ENCODE data around the gene NDUFB10. TPM values are rescaled to one million over a fixed set of nuclear protein-coding genes. Genes with fewer than 3 reads are reported as not detected.
"Not testable (repeated sequence)": the region's sequence is repeated elsewhere in the genome, so short reads cannot be mapped to it uniquely, and the experiment has no call there.

The NDUFB10 gene
- total RNA-seq, 1 donor, result 109 TPM

DNA sequence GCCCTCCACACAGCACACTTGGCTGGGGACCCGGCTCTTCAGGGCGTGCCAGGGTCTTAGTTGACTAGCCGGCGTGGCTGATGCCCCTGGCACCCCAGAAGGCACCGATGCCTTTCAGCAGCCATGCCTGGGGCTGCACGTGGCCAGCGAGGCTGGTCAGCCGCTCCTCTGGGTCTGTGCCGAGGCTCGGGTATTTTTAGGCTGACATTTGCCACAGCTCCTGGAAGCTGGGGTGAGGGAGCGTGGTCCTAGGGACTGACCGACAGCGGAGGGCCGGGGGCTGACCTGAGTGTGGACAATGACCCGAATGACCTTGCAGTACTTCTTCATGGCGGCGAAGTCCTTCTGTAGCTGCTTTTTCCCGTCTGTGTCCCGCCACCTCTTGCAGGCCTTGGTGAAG is 8.8 kb upstream of the NDUFB10 start:
- no peaks in the 10 kb centered on the region for H3K36me3 ChIP-seq (ENCODE audit: insufficient read depth, low read length)
- TF ChIP-seq, protein P1, sequence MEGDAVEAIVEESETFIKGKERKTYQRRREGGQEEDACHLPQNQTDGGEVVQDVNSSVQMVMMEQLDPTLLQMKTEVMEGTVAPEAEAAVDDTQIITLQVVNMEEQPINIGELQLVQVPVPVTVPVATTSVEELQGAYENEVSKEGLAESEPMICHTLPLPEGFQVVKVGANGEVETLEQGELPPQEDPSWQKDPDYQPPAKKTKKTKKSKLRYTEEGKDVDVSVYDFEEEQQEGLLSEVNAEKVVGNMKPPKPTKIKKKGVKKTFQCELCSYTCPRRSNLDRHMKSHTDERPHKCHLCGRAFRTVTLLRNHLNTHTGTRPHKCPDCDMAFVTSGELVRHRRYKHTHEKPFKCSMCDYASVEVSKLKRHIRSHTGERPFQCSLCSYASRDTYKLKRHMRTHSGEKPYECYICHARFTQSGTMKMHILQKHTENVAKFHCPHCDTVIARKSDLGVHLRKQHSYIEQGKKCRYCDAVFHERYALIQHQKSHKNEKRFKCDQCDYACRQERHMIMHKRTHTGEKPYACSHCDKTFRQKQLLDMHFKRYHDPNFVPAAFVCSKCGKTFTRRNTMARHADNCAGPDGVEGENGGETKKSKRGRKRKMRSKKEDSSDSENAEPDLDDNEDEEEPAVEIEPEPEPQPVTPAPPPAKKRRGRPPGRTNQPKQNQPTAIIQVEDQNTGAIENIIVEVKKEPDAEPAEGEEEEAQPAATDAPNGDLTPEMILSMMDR (IDR thresholded peaks at IDR 0.05; ENCODE audit: extremely low read depth, low read depth, low read length), result no peak
- no peak overlapping the region for H3K4me3 ChIP-seq (ENCODE audit: insufficient read depth, low read length)
- peak; percentile 23 for DNase-seq (ENCODE audit: insufficient read length, low spot score, missing footprints)
- H3K27ac ChIP-seq (ENCODE audit: low read depth, low read length), result no peak overlapping the region
- H3K79me2 ChIP-seq (ENCODE audit: insufficient read depth, low read length), result no peaks in the 10 kb centered on the region
- no peak overlapping the region for H2AFZ ChIP-seq (ENCODE audit: low read length)
- H4K20me1 ChIP-seq (ENCODE audit: insufficient read depth, low read length), result no peaks in the 10 kb centered on the region
- H3K27me3 ChIP-seq (ENCODE audit: insufficient read depth, low read length), result no peaks in the 10 kb centered on the region
- H3K4me1 ChIP-seq (ENCODE audit: insufficient read depth, low read length), result no peaks in the 10 kb centered on the region
- no peaks in the 10 kb centered on the region for H3K9me3 ChIP-seq (ENCODE audit: low read depth, low read length)
- H3K4me2 ChIP-seq (ENCODE audit: insufficient read depth, low read length), result no peak overlapping the region

DNA sequence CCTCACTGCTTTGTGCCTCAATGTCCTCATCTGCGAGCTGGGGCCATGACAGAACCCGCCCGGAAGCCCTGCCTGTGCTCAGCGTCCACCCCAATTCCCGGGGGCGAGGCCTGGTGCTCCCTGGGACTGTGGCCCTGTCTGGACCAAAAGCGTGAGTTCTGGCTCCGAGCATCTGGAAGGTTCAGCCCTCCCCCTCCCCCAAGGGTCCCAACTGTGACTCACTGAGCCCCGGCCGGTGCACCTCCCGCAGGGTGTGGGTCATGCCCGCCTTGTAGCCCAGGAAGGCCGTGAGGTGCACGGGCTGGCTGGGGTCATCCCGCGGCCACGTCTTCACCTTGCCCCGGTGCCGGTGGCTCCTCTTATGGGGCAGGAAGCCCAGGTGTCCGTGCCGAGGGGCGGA is 5.6 kb upstream of the NDUFB10 start:
- Histone ChIP-seq H3K79me2 (ENCODE audit: insufficient read depth, low read length) (no peaks in the 10 kb centered on the region), H3K36me3 (ENCODE audit: insufficient read depth, low read length) (no peaks in the 10 kb centered on the region)

DNA sequence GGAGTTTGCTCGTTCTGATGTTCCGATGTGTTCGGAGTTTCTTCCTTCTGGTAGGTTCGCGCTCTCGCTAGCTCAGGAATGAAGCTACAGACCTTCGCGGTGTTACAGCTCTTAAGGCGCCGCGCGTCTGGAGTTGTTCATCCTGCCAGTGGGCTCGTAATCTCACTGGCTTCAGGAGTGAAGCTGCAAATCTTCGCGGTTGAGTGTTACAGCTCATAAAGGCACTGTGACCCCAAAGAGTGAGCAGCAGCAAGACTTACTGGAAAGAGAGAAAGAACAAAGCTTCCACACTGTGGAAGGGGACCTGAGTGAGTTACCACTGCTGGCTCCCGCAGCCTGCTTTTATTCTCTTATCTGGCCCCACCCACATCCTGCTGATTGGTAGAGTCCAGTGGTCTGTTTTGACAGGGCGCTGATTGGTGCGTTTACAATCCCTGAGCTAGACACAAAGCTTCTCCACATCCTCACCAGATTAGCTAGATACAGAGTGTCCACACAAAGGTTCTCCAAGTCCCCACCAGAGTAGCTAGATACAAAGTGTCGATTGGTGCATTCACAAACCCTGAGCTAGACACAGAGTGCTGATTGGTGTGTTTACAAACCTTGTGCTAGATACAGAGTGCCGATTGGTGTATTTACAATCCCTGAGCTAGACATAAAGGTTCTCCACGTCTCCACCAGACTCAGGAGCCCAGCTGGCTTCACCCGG is 1.8 kb upstream of the NDUFB10 start:
- Histone ChIP-seq H3K79me2 (ENCODE audit: insufficient read depth, low read length) (peaks cover 23% of the 10 kb centered on the region), H3K36me3 (ENCODE audit: insufficient read depth, low read length) (peaks cover 13% of the 10 kb centered on the region)
- not testable (repeated sequence) for H3K4me3 ChIP-seq (ENCODE audit: insufficient read depth, low read length)

More for the DNA sequence above, 5.6 kb upstream of the NDUFB10 start:
- Histone ChIP-seq H3K4me3 (ENCODE audit: insufficient read depth, low read length) (no peak overlapping the region), H2AFZ (ENCODE audit: low read length) (no peak overlapping the region), H4K20me1 (ENCODE audit: insufficient read depth, low read length) (no peaks in the 10 kb centered on the region), H3K9me3 (ENCODE audit: low read depth, low read length) (no peaks in the 10 kb centered on the region), H3K27ac (ENCODE audit: low read depth, low read length) (no peak overlapping the region), H3K4me2 (ENCODE audit: insufficient read depth, low read length) (no peak overlapping the region), H3K27me3 (ENCODE audit: insufficient read depth, low read length) (no peaks in the 10 kb centered on the region), H3K4me1 (ENCODE audit: insufficient read depth, low read length) (no peaks in the 10 kb centered on the region)
- TF ChIP-seq, protein P1 (IDR thresholded peaks at IDR 0.05; ENCODE audit: extremely low read depth, low read depth, low read length), result no peak
- DNase-seq (ENCODE audit: insufficient read length, low spot score, missing footprints), result peak; percentile 25

DNA sequence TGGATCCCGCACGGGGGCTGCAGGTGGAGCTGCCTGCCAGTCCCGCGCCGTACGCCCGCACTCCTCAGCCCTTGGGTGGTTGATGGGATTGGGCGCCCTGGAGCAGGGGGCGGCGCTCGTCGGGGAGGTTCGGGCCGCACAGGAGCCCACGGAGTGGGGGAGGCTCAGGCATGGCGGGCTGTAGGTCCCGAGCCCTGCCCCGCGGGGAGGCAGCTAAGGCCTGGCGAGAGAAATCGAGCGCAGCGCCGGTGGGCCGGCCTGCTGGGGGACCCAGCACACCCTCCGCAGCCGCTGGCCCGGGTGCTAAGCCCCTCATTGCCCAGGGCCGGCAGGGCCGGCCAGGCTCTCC is 1.2 kb upstream of the NDUFB10 start:
- H3K4me3 ChIP-seq (ENCODE audit: insufficient read depth, low read length); H3K27ac ChIP-seq (ENCODE audit: low read depth, low read length); H3K27me3 ChIP-seq (ENCODE audit: insufficient read depth, low read length); H3K4me2 ChIP-seq (ENCODE audit: insufficient read depth, low read length); H2AFZ ChIP-seq (ENCODE audit: low read length); H3K9me3 ChIP-seq (ENCODE audit: low read depth, low read length); DNase-seq (ENCODE audit: insufficient read length, low spot score, missing footprints): not testable (repeated sequence)
- peaks cover 27% of the 10 kb centered on the region for H4K20me1 ChIP-seq (ENCODE audit: insufficient read depth, low read length)
- peaks cover 19% of the 10 kb centered on the region for H3K36me3 ChIP-seq (ENCODE audit: insufficient read depth, low read length)
- peaks cover 11% of the 10 kb centered on the region for H3K4me1 ChIP-seq (ENCODE audit: insufficient read depth, low read length)
- H3K79me2 ChIP-seq (ENCODE audit: insufficient read depth, low read length), result peaks cover 28% of the 10 kb centered on the region

More for the DNA sequence above, 1.8 kb upstream of the NDUFB10 start:
- H3K27me3 ChIP-seq (ENCODE audit: insufficient read depth, low read length); H3K4me2 ChIP-seq (ENCODE audit: insufficient read depth, low read length); H3K9me3 ChIP-seq (ENCODE audit: low read depth, low read length); H3K4me1 ChIP-seq (ENCODE audit: insufficient read depth, low read length); DNase-seq (ENCODE audit: insufficient read length, low spot score, missing footprints); H2AFZ ChIP-seq (ENCODE audit: low read length); H3K27ac ChIP-seq (ENCODE audit: low read depth, low read length): not testable (repeated sequence)
- peaks cover 22% of the 10 kb centered on the region for H4K20me1 ChIP-seq (ENCODE audit: insufficient read depth, low read length)

DNA sequence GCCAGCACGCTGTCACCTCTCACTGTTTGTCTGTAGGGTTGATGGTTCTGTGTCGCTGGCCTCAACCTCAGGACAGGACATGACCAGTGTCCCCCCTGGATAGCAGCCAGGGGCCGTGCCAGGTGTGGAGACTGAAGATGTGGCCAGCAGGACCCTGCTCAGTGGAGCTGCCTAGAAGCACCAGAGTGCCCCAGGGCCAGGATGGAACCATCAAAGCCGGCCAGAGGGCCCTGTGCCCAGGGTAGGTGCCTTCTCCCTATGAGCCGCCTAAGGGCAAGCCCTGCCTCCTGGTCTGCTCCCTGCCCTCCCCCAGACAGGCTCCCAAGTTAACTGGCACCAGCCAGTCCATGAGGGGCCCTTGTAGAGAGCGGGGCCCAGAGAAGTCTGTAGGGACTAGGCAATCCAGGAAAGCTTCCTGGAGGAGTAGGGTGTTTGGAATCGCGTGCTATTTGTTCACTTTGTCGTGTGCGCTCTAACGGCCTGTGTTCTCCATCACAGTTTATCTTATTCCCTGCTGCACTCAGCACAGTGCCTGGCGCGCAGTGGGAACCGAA is 546 bp upstream of the NDUFB10 start:
- Histone ChIP-seq H2AFZ (ENCODE audit: low read length) (peak overlapping the region; percentile 88), H3K4me2 (ENCODE audit: insufficient read depth, low read length) (peak overlapping the region; percentile 80), H3K27me3 (ENCODE audit: insufficient read depth, low read length) (no peaks in the 10 kb centered on the region), H3K36me3 (ENCODE audit: insufficient read depth, low read length) (peaks cover 25% of the 10 kb centered on the region), H4K20me1 (ENCODE audit: insufficient read depth, low read length) (peaks cover 34% of the 10 kb centered on the region), H3K4me3 (ENCODE audit: insufficient read depth, low read length) (peak overlapping the region; percentile 93), H3K4me1 (ENCODE audit: insufficient read depth, low read length) (peaks cover 18% of the 10 kb centered on the region), H3K9me3 (ENCODE audit: low read depth, low read length) (no peaks in the 10 kb centered on the region), H3K27ac (ENCODE audit: low read depth, low read length) (no peak overlapping the region), H3K79me2 (ENCODE audit: insufficient read depth, low read length) (peaks cover 35% of the 10 kb centered on the region)
- TF ChIP-seq, protein P1 (IDR thresholded peaks at IDR 0.05; ENCODE audit: extremely low read depth, low read depth, low read length), result no peak
- DNase-seq (ENCODE audit: insufficient read length, low spot score, missing footprints), result peak; percentile 60

Measured in osteoblast (primary cell).